ENCODE measurements around the gene COQ4.

Gene COQ4

DNA sequence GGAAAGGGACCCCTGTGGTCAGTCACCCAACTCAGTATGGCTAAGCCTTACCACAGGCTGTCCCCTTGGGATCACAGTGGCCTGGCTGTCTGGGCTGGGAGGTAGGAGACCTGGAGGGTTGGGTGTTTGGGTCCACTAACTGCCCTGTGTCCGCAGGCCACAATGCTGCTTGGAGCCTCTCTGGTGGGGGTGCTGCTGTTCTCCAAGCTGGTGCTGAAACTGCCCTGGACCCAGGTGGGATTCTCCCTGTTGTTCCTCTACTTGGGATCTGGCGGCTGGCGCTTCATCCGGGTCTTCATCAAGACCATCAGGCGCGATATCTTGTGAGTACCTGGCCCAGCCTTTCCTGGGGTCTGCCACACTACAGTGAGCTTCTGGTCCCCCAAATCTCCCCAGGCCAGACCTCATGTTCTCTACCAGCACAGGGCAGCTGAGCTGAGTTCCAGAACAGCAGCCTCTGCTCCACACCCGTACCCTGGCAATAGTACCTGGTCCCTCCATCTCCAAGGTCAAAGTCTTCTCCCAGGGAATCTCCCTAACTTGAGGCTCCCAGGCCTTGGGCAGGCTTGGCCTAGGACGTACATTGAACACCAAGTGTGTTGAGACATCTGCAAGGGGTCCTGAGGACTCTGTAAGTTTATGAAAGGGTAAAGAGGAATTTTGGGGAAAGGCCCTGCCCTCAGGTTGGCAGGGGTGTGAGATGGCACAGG, 20.5 kb downstream of the COQ4 start:
- no peak for DNase-seq

DNA sequence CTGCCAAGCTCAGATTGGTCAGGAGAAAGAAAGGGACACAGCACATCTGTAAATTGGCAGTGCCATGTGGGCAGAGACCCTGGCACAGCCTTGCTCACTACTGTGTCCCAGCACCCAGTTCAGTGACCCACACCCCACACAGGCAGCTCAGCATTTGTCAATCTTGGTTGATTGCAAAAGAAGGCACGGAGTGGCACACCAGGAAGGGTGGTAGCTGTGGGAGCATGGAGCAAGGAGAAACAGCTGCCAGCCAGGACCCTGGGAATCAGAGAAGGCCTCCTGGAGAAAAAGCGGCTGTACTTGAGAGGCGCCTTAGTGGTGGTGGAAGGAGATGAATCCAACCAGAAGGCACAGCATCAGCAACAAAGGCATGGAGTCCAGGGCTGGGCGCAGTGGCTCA, 21.2 kb downstream of the COQ4 start:
- no peak for DNase-seq

DNA sequence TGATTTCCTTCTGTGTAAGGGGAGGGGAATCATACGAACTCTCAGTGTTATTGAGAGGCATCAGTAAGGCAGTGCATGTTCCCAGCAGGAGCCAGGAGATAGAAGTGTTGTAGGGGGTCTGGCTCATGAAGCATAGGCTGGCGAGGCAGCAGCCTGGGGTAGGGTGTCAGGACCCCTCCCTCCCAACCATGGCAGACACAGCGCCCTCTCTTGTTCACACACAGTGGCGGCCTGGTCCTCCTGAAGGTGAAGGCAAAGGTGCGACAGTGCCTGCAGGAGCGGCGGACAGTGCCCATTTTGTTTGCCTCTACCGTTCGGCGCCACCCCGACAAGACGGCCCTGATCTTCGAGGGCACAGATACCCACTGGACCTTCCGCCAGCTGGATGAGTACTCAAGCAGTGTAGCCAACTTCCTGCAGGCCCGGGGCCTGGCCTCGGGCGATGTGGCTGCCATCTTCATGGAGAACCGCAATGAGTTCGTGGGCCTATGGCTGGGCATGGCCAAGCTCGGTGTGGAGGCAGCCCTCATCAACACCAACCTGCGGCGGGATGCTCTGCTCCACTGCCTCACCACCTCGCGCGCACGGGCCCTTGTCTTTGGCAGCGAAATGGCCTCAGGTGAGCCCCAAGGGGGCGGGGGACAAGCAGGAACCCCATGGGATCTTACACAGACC, 22.4 kb downstream of the COQ4 start:
- no peak for DNase-seq

DNA sequence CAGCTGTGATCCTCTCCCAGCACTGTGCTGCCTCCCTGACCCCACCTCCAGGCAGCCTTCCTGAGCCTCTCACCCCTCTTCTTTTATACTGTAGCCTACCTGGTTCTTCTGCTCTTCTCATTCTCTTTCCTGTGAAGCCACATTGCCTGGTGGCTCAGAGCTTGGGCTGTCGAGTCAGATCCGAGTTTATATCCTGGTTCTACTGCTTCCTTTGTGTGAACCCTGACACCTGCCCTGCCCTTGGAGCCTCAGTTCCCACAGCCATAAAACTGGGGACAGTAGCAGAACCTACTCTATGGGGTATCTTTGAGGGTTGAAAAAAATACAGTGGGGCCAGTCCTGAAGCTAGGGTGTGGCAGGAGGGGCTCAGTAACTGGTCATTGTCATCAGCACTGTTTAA, 26.5 kb downstream of the COQ4 start:
- no peak for DNase-seq

DNA sequence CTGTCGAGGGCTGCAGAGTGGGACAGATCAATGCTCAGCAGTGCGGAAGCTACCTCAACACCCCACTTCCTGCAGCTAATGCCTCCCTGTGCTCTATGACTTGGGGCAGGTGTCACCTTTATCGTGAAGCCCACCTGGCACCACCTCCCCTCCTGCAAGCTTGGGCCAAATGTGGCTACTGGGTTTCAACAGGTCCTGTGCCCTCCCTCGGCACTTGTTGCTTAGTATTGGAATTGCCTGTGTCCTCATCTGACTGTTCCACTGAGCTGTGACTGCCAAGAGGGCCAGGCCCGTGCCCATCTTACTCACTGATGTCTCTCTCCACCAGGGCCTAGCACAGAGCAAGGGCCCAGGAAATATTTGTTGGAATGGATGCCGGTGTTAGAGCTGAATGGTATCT, 27.1 kb downstream of the COQ4 start:
- DNase-seq = no peak

DNA sequence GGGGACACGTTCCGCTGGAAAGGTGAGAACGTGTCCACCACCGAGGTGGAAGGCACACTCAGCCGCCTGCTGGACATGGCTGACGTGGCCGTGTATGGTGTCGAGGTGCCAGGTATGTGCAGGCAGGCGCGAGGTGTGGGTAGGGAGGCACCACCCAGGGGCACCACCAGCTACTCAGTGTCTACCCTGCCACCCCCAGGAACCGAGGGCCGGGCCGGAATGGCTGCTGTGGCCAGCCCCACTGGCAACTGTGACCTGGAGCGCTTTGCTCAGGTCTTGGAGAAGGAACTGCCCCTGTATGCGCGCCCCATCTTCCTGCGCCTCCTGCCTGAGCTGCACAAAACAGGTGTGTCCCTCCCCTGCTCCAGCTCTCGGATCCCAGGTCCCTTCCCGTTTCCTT, 32.8 kb downstream of the COQ4 start:
- DNase-seq = no peak

DNA sequence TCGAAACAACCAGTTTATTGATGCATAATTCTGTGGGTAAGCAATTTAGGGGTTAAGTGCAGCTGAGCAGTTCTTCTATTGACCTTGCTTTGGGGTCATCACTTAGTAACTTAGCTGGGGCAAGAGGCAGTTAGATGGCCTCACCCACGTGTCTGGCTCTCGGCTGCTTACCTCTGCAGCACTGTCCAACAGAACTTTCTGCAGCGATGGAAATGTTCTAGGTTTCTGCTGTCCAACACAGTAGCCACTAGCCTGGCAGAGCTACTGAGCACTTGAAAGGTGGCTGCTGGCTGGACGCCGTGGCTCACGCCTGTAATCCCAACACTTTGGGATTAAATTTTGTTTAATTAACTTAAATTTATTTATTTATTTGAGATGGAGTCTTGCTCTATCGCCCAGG, 35.5 kb downstream of the COQ4 start:
- DNase-seq = no peak

DNA sequence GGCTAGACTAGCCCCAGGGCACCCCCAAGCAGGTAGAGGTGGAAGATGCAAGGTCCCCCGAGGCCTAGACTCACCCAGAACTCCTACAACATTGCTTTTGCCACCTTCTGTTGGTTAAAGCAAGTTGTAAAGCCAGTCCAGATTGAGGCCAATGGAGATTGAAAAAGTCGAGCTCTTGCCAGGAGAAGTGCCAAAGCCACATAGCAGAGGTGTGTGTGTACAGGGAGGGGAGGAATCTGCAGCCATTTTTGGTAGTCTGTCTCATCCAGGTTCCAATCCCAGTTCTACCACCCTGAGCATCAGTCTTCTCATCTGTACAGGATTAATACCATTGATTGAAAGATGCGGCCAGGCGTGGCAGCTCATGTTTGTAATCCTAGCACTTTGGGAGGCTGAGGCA, 36.2 kb downstream of the COQ4 start:
- no peak for DNase-seq

DNA sequence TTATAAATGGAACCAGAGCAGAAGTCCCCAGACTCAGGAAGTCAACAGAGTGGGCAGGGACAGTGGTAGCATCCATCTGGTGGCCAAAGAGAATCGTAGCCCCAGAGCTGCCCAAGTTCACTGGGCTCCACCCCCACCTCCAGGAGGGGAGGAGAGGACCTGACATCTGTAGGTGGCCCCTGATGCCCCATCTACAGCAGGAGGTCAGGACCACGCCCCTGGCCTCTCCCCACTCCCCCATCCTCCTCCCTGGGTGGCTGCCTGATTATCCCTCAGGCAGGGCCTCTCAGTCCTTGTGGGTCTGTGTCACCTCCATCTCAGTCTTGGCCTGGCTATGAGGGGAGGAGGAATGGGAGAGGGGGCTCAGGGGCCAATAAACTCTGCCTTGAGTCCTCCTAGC, 38.2 kb downstream of the COQ4 start:
- no peak for DNase-seq

DNA sequence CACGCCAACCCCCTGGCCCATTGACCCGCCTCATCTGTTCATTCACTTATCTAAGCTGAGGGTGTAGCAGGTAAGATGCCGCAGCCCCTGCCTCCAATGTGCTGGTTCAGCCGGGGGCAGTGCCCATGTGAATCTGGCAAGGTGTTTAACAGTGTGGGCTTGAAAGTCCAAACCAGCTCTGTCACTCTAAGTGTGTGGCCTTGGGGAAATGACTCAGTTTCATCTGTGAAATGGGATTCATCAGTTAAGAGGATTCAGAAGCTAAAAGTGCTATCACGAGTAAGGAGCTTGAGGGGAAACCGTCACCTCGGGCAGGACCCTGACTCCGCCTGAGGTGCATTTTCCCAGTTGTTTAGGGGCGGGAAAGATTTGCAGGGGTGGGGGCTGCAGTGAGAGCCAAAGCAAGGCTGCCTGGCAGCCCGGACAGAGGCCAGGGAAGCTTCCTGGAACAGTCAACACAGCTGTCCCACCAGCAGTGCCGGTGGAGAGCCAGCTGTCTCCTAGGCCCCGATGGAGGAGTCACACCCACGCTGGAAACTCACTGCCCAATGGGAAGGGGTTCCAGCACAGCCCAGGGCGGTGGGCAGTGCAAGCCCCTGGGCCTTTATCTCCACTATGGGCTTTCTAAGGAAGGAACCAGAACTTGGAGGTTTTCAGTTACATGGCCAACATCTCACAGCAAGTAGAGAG, 38.8 kb downstream of the COQ4 start:
- no peak for DNase-seq

DNA sequence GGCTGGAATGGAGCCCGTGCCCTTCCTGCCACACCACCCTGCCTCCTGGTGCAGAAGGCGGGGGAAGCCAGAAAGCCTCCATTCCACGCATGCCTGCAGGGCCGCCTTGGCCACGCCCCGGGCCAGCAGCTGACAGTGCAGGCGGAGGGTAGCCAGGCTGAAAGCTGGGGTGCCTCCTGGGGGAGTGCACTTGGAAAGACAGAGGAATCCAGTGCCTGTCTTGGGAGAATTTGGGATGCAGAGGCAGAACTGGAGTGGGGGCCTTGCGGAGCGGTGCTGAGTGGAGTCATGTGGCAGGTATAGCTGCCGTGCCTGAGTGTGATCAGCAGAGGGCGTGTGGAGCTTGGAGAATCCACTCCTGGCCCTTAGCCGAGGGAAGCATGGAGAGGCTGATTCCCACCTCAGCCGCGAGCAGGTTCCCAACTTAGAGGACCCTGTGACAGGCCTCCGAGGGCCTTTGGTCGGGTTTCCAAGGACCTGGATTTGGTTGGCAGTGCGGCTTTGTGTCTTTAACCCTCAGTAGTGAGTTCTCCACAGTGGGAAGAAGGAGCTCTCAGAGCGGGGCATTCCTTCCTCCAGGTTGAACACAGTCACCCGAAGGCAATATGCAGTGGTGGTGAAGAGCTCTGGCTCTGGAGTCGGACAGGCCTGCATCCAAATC, 39.5 kb downstream of the COQ4 start:
- peak; percentile 68 for DNase-seq

DNA sequence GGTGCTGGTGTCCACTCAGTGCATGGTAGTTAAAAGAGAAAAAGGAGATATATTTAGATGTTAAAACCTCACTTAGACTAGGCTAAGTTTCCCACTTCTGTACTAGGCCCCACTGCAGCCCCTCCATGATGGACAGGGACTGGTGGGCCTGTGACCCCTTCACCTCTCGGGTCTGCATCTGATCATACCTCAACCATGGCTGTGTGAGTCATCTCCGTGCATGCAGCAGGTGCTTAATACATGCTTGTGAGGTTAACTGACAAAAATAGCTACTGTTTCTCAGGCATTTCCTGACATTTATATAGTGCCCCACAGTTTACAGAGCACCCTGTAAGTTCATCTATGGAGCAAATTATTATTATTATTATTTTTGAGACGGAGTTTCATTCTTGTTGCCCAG, 40.1 kb downstream of the COQ4 start:
- DNase-seq = no peak

DNA sequence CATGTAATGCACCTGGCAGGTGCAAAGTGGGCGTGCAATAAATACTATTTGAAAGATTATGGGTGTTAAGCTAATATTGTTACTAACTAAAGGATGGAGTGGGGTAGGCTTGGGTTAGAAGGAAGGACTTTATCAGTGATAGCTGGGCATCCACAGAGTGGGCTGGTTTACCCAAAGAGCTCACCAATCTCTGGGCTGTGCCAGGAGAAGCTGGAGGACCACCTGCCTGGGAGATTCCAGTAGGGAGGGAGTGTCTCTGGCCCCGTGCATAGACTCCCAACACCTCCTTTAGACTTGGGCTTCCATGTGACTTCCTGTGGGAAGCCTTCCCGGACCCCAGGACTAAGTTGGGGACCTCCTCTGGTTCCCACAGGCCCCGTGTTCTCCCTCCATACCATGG, 42.9 kb downstream of the COQ4 start:
- no peak for DNase-seq

DNA sequence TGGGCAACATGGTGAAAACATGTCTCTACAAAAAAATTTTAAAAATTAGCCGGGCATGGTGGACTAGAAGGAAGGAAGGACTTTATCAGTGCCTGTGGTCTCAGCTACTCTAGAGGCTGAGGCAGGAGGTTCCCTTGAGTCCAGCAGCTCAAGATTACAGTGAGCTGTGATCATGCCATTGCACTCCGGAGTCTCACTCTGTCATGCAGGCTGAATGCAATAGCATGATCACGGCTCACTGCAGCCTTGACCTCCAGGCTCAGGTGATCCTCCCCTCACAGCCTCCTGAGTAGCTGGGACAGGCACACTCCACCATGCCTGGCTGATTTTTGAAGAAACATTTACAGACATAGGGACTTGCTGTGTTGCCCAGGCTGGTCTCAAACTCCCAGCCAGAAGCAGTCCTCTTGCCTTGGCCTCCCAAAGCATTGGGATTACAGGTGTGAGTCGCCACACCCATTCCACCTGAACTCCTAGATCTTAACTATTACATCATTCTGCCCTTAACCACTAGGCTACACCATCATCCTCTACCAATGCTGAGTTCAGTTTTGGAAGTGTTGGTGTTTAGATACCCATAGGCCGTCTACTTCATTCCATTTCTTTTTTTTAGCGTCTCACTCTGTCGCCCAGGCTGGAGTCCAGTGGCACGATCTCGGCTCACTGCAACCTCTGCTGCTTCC, 46.5 kb downstream of the COQ4 start:
- no peak for DNase-seq

DNA sequence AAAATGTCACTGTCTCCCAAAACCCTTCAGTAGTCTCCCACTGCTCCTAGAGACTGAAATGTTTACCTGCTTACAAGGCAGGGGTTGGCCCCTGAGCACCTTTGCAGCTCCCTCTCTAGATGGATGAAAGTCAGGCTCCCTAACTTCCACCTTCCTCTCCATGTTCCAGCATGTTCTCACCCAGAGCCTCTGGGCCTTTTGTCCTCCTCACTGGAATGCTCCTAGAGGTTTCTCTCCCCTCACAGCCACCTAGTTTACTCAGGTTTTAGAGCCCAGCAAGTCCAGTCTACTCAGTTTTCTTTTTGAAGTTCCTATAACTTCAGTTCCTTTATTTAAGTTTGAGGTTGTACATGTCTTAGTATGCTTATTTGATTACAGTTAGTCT, 47.7 kb downstream of the COQ4 start:
- no peak for DNase-seq

DNA sequence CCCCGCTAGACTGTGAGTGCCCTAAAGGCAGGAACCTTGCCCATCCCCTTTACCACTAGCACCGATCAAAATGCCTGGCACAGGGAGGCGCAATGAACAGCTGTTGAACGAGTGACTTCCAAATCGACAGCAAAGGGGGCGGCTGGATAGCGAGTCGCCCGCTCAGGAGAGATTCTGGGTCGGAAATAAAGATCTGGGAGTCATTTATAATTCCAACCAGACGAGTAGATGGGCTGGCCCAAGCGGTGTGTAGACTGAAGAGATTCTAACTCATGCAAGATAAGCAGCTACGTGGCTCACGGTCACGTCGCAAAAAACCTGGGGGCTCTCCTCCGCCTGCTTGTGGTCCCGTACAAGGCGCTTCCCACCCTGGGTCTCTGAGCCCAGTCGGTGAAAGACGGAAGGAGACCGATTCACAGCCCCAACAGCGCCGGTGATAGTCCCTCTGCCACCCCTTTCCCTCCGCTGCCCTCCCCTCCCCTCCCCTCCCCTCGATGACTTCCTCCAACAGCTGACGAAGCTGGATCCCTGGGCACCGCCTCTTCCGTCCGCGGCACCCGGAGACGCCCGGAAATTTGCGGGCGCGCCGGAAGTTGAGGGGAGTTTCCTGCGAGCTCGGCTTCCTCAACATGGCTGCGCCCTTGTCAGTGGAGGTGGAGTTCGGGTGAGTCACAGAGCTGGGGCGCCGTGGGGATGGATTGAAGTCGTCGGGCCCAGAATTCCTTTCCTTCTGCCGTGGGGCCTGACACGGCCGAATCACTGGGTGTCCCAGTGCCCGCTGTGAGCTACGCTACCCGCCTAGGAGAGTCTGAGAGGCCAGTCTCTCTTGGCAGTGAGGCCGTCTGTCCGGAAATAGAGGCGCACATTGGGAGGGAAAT, 48.4 kb downstream of the COQ4 start, which contains the start of gene URM1:
Gene URM1 (plus strand): TSS at position 623 of the 878 bp plus-strand sequence. CDS start 7 bp downstream, at position 630.
- DNase-seq = peak; percentile 95

DNA sequence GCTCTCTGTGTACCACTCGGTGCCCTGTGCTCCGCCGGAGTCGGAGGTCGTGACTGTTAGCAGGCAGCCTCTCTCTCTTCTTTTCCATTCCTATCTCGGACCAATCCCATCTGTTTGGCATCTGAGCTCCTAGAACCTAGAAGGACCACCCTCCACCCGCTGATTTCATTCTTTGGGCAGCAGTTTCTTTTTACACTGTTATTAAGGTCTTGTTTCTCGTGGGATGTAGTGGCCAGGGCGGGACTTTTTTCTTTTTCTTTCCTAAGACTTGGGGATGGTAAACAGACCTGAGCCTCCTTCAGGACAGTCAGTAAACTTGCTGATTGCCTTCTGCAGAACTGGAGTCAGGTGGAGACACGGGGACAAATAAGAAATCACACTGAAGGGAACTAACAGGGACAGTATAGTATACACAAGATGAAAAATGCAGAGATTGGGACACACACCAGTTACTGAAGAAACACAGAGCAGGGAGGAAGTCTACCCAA, 49.0 kb downstream of the COQ4 start:
- no peak for DNase-seq

DNA sequence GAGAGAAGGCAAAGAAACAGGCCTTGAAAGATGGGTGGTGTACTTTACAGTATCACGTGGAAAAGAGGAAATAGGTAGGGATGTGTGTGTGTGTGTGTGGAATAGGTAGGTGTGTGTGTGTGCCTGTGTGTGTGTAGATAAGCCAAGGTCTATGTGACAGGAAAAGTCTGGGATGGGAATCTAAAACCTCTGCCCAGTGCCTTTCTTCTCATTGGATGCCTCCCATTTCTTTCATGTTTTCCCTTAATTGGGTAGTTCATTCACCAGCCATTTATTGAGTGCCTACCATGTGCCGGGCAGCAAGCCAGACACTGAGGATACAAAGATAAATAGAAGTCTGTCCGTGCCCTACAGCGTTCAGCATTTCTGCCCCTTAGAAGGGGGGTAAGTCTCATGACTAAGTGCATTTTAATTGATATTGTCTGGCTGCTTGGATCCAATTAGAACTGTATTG, 49.6 kb downstream of the COQ4 start:
- no peak for DNase-seq

DNA sequence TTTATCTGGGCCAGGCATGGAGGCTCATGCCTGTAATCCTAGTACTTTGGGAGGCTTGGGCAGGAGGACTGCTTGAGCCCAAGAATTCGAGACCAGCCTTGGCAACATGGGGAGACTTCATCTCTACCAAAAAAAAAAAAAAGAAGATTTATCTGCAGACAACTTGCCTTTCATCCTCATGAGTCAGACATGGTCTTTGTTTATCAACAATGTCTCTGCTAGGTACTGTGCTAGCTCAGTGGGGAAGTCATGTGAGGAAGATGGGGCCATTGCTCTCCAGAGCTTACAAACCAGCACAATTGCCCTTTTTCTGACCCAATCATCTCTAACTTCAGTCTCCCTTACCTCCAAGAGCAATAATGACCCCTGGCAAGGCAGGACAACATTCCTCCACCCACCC, 50.1 kb downstream of the COQ4 start:
- no peak for DNase-seq

DNA sequence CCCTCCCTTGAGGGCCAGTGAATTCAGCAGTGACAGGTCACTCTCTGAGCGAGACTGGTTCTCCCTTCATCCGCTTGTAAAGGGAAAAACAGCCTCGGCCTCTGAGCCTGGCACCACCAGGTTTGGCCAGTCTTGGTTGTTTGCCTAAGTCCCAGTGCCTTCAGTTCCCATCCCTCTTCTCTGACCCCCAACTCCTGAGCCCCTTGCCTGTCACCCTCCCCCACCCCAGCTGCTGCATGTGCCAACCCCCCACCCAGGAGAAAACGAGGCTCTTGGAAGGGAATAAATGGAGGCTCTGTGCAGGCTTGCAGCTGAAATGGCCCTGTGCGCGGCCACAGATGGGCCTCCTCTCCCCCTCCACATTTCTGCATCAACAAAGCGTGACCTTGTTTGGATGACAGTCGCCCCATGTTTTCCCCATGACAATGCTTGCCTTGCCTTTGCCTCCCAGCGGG, 51.6 kb downstream of the COQ4 start:
- DNase-seq = no peak

DNA sequence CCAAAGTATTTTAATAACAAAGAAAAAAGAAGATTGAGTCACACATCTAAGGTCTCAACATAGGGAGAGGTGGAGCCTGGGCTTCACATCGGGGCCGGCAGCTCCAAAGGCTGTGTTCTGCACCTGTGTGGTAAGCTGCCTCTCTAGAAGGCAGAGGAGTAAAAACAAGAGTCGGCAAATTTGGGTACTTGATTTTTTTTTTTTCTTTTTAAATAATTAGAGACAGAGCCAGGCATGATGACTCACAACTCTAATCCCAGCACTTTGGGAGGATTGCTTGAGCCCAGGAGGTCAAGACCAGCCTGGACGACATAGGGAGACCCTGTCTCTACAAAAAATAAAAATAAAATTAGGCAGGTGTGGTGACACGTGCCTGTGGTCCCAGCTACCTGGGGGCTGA, 53.2 kb downstream of the COQ4 start:
- no peak for DNase-seq

DNA sequence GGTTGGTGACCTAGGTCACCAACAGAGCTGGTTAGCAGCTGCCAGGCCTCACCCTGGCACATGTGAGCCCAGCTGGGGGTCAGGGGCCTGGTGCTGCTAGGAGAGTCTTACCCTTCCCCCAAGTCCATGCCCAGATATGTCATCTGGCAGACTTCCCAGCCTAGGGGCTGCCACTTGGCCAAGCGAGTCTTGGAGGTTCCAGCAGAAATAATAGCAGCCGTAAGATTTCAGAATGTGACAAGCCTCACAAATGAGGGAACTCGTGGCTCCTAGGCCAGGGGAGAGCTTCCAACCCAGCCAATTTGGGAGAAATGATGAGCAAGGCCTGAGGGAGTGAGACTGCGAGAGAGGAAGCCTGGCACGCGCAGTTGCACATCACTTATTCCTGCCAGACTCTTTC, 59.6 kb downstream of the COQ4 start:
- DNase-seq = no peak
